DMS 273 (cell line): ENCODE data around the gene METTL9.
"Not testable (repeated sequence)": the region's sequence is repeated elsewhere in the genome, so short reads cannot be mapped to it uniquely, and the experiment has no call there.

Experiments used
- DNase-seq: peaks from one replicate; lab custom pipeline; 2025; ENCODE audit not compliant: unreplicated experiment; lab: John Stamatoyannopoulos, UW

METTL9 gene

GRCh38 chr16:21599122-21600030, at the start of gene METTL9:
Gene METTL9 (plus strand): TSS chr16:21599577. CDS start chr16:21599734, 157 bp downstream.
- peak; percentile 98 for DNase-seq

- DNase-seq: not testable (repeated sequence)
Measured at GRCh38 chr16:21549975-21550374, 49.4 kb upstream of the METTL9 start.

- DNase-seq: not testable (repeated sequence)
Measured at GRCh38 chr16:21550435-21550834, 48.9 kb upstream of the METTL9 start.

- DNase-seq: not testable (repeated sequence)
Measured at GRCh38 chr16:21551076-21551475, 48.3 kb upstream of the METTL9 start.

GRCh38 chr16:21551600-21551999, 47.8 kb upstream of the METTL9 start:
- DNase-seq: not testable (repeated sequence)

- DNase-seq: not testable (repeated sequence)
Measured at GRCh38 chr16:21553481-21554296, 45.7 kb upstream of the METTL9 start.

- peak; percentile 97 for DNase-seq
Measured at GRCh38 chr16:21554795-21555585, 44.4 kb upstream of the METTL9 start.

GRCh38 chr16:21555621-21556020, 43.8 kb upstream of the METTL9 start:
- not testable (repeated sequence) for DNase-seq

GRCh38 chr16:21556026-21556595, 43.3 kb upstream of the METTL9 start:
- not testable (repeated sequence) for DNase-seq

GRCh38 chr16:21556651-21557241, 42.6 kb upstream of the METTL9 start:
- peak; percentile 76 for DNase-seq

GRCh38 chr16:21560462-21560861, 38.9 kb upstream of the METTL9 start:
- DNase-seq: no peak

- no peak for DNase-seq
Measured at GRCh38 chr16:21563676-21564075, 35.7 kb upstream of the METTL9 start.

GRCh38 chr16:21564367-21564766, 35.0 kb upstream of the METTL9 start:
- not testable (repeated sequence) for DNase-seq

GRCh38 chr16:21565507-21565860, 33.9 kb upstream of the METTL9 start:
- no peak for DNase-seq

GRCh38 chr16:21565861-21566669, 33.3 kb upstream of the METTL9 start:
- no peak for DNase-seq

GRCh38 chr16:21566891-21567414, 32.4 kb upstream of the METTL9 start:
- no peak for DNase-seq

- DNase-seq: not testable (repeated sequence)
Measured at GRCh38 chr16:21567496-21567895, 31.9 kb upstream of the METTL9 start.

- no peak for DNase-seq
Measured at GRCh38 chr16:21568502-21569189, 30.7 kb upstream of the METTL9 start.

- DNase-seq: no peak
Measured at GRCh38 chr16:21570676-21571017, 28.7 kb upstream of the METTL9 start.
